Cardiac muscle cell (in vitro differentiated cells and primary cell): Measurements from ENCODE around the gene LGR4. TPM values are rescaled to one million over a fixed set of nuclear protein-coding genes. Genes with fewer than 3 reads are reported as not detected.

Experiments used
- DNase-seq, 2 donors: peaks; one replicate each; pipeline versions ENCODE4 v3.0.0 to v3.0.0-alpha.2; 2010 to 2017; ENCODE audit warnings: low read depth in 1 of 2, low spot score in 1 of 2
- H3K27ac ChIP-seq: fragments of 200-600 bp; sonication (generic); 2 replicates; pipeline ENCODE4 v1.5.1; 2016
- H3K27me3 ChIP-seq: fragments of 200-600 bp; sonication (generic); 2 replicates; pipeline ENCODE4 v1.6.0; 2016; ENCODE audit warnings: control low read depth
- H3K36me3 ChIP-seq: fragments of 200-600 bp; sonication (generic); 2 replicates; pipeline ENCODE4 v1.5.1; 2016; ENCODE audit warnings: control low read depth
- H3K4me1 ChIP-seq: fragments of 200-600 bp; sonication (generic); 2 replicates; pipeline ENCODE4 v1.8.1; 2017; ENCODE audit warnings: low read depth, mild to moderate bottlenecking, mixed run types
- H3K4me3 ChIP-seq: fragments of 200-600 bp; sonication (generic); 2 replicates; pipeline ENCODE4 v1.5.1; 2016; ENCODE audit warnings: mild to moderate bottlenecking
- H3K9me3 ChIP-seq: fragments of 200-600 bp; sonication (generic); 2 replicates; pipeline ENCODE4 v1.5.1; 2017; ENCODE audit warnings: low read depth, mild to moderate bottlenecking, control low read depth
- polyA plus RNA-seq: library from polyadenylated mRNA; unstranded; fragments of >200 nt; fragmentation: Nextera tagmentation; extraction: Ambion mirVana; gene quantifications from 2 replicates; pipeline ENCODE4 v1.2.1, GENCODE V29; 2016
- total RNA-seq: library from RNA; depleted of rRNA; stranded (reverse); fragments of >200 nt; gene quantifications from 2 replicates; pipeline ENCODE4 v1.2.3, GENCODE V29; 2016
- TF ChIP-seq, protein P1 (sequence below): IDR thresholded peaks from 2 replicates; pipeline ENCODE4 v1.5.1; 2012; ENCODE audit warnings: low read depth, mild to moderate bottlenecking, low read length

The LGR4 gene
- total and polyA plus RNA-seq, 2 experiments from 2014 or later, result 52.4 to 89.3 TPM

DNA sequence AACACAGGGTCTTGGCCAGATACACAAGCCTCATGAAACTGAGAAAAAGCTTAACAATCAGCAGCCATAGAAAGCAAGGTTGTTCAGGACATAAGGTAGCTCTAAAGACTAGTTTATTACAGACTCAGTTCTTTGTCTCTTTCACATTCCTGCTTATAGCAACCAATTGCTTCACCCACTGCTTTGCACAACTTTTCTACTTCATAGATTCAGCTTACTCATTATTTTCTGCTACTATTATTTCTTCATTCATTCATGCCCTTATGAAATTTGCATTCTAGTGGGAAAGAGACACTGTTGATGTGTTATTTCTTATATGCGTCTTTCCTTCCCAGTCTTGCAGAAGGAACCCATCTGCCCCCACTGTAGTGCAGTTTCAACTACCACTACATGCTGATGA, 114.3 kb downstream of the LGR4 start:
- DNase-seq, result peak in 1 of 2 donors; percentile 66
- Histone ChIP-seq H3K36me3 (no peaks in the 10 kb centered on the region), H3K4me3 (no peak overlapping the region), H3K9me3 (no peaks in the 10 kb centered on the region), H3K27me3 (no peaks in the 10 kb centered on the region), H3K27ac (no peak overlapping the region), H3K4me1 (peaks cover 39% of the 10 kb centered on the region)
- TF ChIP-seq, protein P1, sequence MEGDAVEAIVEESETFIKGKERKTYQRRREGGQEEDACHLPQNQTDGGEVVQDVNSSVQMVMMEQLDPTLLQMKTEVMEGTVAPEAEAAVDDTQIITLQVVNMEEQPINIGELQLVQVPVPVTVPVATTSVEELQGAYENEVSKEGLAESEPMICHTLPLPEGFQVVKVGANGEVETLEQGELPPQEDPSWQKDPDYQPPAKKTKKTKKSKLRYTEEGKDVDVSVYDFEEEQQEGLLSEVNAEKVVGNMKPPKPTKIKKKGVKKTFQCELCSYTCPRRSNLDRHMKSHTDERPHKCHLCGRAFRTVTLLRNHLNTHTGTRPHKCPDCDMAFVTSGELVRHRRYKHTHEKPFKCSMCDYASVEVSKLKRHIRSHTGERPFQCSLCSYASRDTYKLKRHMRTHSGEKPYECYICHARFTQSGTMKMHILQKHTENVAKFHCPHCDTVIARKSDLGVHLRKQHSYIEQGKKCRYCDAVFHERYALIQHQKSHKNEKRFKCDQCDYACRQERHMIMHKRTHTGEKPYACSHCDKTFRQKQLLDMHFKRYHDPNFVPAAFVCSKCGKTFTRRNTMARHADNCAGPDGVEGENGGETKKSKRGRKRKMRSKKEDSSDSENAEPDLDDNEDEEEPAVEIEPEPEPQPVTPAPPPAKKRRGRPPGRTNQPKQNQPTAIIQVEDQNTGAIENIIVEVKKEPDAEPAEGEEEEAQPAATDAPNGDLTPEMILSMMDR, result no peak

DNA sequence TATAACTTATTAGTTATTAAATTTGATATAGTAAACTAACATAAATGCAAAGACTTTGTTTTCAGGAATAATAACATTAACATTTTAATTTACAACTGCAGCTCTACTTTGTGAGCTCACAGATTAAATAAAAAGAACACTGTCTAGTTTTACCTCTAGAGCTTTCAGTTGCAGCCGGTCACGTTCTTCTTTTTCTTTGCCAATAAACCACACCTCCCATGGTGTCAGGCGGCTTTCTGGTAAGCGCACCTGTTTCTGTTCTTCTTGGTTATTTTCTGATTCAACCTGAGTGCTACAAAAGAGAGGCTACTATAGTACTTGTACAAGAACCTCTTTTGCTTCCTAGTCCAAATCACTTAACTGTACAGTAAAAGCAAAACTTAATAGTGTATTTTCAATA, 115.3 kb downstream of the LGR4 start:
- DNase-seq, result no peak
- H3K9me3 ChIP-seq, result no peaks in the 10 kb centered on the region
- H3K27ac ChIP-seq, result no peak overlapping the region
- no peak overlapping the region for H3K4me3 ChIP-seq
- TF ChIP-seq, protein P1, result no peak
- H3K4me1 ChIP-seq, result peaks cover 39% of the 10 kb centered on the region
- H3K27me3 ChIP-seq, result no peaks in the 10 kb centered on the region
- H3K36me3 ChIP-seq, result no peaks in the 10 kb centered on the region

DNA sequence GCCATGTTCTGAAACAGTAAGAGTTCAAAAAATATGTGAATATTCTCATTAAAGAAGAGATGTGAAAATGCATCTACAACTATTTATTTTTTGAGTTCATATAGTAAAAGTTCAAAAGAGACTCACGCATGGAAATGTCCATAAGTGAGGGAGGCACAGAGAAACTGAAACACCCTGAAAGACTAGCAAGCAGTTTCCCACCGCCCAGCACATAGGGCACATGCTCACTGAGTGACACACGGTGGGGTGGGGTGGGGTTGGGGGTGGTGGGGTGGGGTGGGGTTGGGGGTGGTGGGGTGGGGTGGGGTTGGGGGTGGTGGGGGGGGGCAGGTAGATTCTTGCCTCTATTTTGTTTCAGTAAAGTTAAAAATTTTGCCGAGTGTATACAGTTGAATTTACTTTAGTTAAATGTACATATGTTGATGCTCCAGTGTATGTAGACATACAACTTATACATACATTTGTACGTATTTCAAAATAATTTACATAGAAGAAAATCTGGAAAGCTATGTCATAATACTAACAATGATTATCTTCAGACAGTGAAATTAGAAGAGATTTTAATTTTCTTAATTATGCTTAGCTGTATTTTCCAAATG, 115.9 kb downstream of the LGR4 start:
- Histone ChIP-seq H3K36me3 (no peaks in the 10 kb centered on the region), H3K27ac (no peak overlapping the region), H3K9me3 (no peaks in the 10 kb centered on the region), H3K4me3 (no peak overlapping the region), H3K27me3 (no peaks in the 10 kb centered on the region), H3K4me1 (peaks cover 34% of the 10 kb centered on the region)
- DNase-seq, result no peak
- TF ChIP-seq, protein P1, result no peak

DNA sequence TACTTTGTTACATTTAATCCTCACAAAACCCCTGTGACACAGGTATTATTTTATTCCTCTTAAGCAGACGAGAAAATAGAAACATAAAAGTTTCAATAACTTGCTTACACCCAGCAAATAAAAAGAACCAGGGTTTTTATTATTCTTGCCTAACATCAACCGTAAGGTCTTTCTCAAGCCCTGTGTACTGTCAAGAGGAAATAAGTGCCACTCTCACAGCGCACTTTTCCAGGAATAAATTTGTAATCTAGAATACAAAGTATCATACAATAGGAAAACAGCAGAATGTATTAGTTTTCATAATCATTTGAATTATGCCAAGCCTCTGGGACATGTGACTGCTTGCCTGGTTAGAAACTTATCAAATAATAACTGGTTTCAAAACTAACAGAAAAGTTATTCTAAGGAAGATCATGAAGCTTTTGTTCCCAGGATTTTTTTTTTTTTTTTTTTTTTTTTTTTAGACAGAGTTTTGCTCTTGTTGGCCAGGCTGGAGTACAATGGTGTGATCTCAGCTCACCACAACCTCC, 117.0 kb downstream of the LGR4 start:
- Histone ChIP-seq H3K4me1 (peaks cover 25% of the 10 kb centered on the region), H3K36me3 (no peaks in the 10 kb centered on the region), H3K9me3 (no peaks in the 10 kb centered on the region), H3K27me3 (no peaks in the 10 kb centered on the region), H3K27ac (no peak overlapping the region), H3K4me3 (no peak overlapping the region)
- TF ChIP-seq, protein P1, result no peak
- no peak for DNase-seq

DNA sequence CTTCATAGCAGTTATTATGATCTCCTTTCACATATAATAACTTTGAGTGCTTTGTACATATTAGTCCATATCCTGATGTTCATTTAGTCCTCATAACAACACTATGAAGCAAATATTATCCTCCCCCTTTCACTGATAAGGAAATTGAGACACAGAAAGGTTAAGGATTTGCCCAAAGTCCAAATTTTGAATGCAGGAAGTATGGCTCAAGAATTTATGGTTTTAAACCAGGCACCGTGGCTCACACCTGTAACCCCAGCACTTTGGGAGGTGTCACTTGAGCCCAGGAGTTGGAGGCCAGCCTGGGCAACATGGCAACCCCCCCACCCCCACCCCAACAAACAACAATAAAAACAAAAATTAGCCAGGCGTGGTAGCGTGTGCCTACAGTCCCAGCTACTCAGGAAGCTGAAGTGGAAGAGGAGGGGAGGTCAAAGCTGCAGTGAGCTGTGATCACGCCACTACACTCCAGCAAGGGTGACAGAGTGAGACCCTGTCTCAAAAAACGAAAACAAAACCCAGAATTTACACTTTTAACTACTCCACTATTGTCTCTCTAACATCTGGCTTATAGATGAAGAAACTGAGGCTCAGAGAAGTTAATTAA, 118.1 kb downstream of the LGR4 start:
- no peaks in the 10 kb centered on the region for H3K36me3 ChIP-seq
- TF ChIP-seq, protein P1, result no peak
- peak overlapping the region; percentile 64 for H3K27ac ChIP-seq
- H3K9me3 ChIP-seq, result no peaks in the 10 kb centered on the region
- DNase-seq, result no peak
- H3K4me3 ChIP-seq, result no peak overlapping the region
- H3K27me3 ChIP-seq, result no peaks in the 10 kb centered on the region
- peaks cover 19% of the 10 kb centered on the region for H3K4me1 ChIP-seq
